Prostate gland (tissue), 2 donors: Measurements from ENCODE around the gene MTIF3.

ENCODE experiments used
- POLR2A ChIP-seq: fragments of 450-650 bp; IDR thresholded peaks from one replicate; pipeline ENCODE4 v1.6.1; 2016; ENCODE audit warnings: antibody characterized with exemption, mild to moderate bottlenecking
- POLR2AphosphoS5 ChIP-seq: sonication (generic); formaldehyde crosslinking; IDR thresholded peaks from one replicate; pipeline ENCODE4 v1.6.1; 2017; ENCODE audit warnings: antibody characterized with exemption
- TF ChIP-seq, protein P1 (sequence below), 4 experiments: fragments of 200-600 bp in 2 of 4; fragments of 450-650 bp in 2 of 4; sonication (generic) in 2 of 4; IDR thresholded peaks; 1 replicate in 3 of 4; 2 replicates in 1 of 4; pipeline ENCODE4 v1.5.1; 2016 to 2019; ENCODE audit warnings: antibody characterized with exemption in 4 of 4, mild to moderate bottlenecking in 2 of 4, moderate library complexity in 2 of 4

GRCh38 chr13:27432611-27433210 lies 17.7 kb downstream of the MTIF3 start:
- TF ChIP-seq, protein P1, sequence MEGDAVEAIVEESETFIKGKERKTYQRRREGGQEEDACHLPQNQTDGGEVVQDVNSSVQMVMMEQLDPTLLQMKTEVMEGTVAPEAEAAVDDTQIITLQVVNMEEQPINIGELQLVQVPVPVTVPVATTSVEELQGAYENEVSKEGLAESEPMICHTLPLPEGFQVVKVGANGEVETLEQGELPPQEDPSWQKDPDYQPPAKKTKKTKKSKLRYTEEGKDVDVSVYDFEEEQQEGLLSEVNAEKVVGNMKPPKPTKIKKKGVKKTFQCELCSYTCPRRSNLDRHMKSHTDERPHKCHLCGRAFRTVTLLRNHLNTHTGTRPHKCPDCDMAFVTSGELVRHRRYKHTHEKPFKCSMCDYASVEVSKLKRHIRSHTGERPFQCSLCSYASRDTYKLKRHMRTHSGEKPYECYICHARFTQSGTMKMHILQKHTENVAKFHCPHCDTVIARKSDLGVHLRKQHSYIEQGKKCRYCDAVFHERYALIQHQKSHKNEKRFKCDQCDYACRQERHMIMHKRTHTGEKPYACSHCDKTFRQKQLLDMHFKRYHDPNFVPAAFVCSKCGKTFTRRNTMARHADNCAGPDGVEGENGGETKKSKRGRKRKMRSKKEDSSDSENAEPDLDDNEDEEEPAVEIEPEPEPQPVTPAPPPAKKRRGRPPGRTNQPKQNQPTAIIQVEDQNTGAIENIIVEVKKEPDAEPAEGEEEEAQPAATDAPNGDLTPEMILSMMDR (IDR thresholded peaks at IDR 0.05) = no peak
- TF ChIP-seq POLR2A (no peak), POLR2AphosphoS5 (no peak)
